Measurements from ENCODE around the gene NBL1. TPM values are rescaled to one million over a fixed set of nuclear protein-coding genes. Genes with fewer than 3 reads are reported as not detected.
"Not testable (repeated sequence)": the region's sequence is repeated elsewhere in the genome, so short reads cannot be mapped to it uniquely, and the experiment has no call there.

The NBL1 gene
- total RNA-seq, 1 donor from 2014 or later = 38.6 TPM

- intact Hi-C loops (cut with DNase I) = no loop called here
- DNase-seq (no peak), ATAC-seq (ENCODE audit: poor library complexity) (no peak)
These were observed 24.3 kb upstream of the NBL1 start for GRCh38 chr1:19619697-19620384.

- DNase-seq (no peak), ATAC-seq (ENCODE audit: poor library complexity) (peak; percentile 28)
- intact Hi-C loops (cut with DNase I) = no loop called here
These were observed 23.3 kb upstream of the NBL1 start for GRCh38 chr1:19620786-19621185.

GRCh38 chr1:19621274-19621950 lies 22.7 kb upstream of the NBL1 start:
- ATAC-seq (ENCODE audit: poor library complexity) = peak; percentile 23
- DNase-seq = no peak
- intact Hi-C loops (cut with DNase I) = no loop called here

- no peak for DNase-seq
- no peak for ATAC-seq (ENCODE audit: poor library complexity)
These were observed 21.9 kb upstream of the NBL1 start for GRCh38 chr1:19622204-19622603.

DNA sequence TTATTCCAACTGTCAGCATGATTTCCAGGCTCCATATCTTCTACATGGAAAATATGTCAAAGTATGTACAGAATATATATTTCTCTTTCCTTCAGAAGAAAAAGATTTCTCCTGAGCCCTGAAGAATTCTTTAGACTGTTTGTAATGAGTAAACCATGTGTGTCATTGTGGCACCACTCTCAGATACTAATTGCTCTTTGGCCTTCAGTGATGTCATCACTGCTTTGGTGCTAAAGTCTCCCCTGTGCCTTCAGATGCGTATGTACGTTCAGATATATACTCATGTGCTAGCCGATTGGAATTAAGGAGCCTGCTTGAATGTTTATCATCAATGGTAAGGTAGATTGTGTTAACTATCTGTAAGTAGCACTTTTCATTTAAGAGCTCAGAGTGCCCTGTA lies 20.6 kb upstream of the NBL1 start:
- intact Hi-C loops (cut with DNase I) = no loop called here
- DNase-seq (no peak), ATAC-seq (ENCODE audit: poor library complexity) (no peak)

More at GRCh38 chr1:19622204-19622603, 21.9 kb upstream of the NBL1 start:
- intact Hi-C loops (cut with DNase I) = no loop called here

DNA sequence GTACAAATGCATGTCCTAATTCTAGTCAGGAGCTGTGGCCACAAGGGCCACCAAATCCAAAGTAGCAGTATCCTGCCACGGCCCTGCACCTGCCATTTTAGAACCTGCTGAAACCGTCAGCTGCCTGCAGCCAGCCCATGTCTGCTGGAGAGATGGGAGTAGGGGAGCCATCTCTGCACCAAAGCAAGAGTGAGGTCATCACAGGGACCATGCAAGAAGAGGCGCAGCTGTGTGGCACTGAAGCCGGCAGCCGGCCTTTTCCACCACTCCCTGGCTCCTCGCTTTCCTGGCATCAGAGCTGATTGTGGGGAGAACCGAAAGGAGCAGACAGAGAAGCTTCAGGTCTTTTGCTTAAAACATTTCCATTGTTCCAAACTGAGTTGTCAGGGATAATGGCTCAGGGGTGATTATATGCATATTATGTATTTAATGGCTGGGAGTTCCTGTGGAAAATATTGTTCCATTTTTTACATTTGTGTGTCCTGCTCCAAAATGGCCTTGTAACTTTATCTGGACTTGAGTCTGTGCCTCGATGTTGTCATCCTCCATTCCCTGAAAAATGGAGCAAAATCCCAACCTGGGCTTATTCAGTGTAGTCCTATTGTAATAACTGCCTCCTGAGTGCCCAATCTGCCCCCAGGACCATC lies 18.7 kb upstream of the NBL1 start:
- intact Hi-C loops (cut with DNase I) = no loop called here
- DNase-seq (no peak), ATAC-seq (ENCODE audit: poor library complexity) (no peak)

DNA sequence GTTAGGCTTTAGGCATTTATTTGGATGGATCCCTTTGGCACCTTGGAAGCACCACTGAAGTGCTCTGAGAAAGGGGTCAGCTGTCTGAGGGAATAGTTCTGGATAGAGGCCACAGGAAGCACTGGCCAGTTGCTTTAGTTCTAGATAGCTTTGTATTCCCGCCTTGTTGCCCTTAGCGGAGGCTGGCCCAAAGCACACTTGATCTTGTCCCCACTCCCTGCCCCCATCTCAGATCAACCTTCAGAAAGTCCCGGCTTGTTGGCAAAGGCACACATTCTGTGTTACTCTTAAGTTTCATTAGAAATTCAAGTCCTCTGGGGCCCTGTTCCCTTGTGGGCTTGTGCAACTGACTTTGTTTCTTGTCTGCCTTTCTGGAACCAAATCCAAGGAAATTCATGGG lies 15.2 kb upstream of the NBL1 start:
- DNase-seq (no peak), ATAC-seq (ENCODE audit: poor library complexity) (no peak)
- intact Hi-C loops (cut with DNase I) = no loop called here

GRCh38 chr1:19629357-19629756 lies 14.8 kb upstream of the NBL1 start:
- no peak for ATAC-seq (ENCODE audit: poor library complexity)
- no peak for DNase-seq
- intact Hi-C loops (cut with DNase I) = no loop called here

- ATAC-seq (ENCODE audit: poor library complexity); DNase-seq; intact Hi-C loops (cut with DNase I): not testable (repeated sequence)
These were observed 13.9 kb upstream of the NBL1 start for GRCh38 chr1:19630192-19630591.

DNA sequence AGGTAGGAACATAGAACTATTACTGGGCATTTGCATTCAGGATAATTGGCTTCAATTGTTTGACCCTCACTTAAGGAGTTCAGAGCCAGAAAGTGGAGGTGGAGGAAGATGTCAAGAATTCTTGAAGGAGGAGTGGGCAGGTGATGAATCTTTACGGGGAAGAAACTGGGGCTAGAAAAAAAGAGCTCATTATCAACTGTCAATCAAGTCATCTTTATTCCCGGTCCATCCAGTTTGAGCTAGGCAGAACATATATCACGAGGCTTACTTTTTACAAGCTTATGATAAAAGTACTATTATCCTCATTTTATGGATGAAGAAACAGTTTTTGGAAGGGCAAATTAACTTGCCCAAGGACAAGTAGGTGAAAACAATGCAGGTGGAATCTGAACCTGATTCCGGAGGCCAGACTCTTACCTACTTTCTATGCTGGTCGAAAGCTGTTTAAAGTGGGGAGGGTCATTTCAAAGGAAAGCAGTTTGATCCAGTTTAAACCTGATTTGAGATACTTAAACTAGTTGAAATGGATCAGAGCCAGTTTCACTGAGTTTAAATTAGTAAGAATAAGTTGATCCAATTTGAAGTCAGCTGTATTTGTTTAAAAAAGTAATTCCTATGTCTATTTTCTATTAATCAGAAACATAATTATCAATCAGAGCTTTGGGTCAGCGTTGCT lies 13.3 kb upstream of the NBL1 start:
- DNase-seq (no peak), ATAC-seq (ENCODE audit: poor library complexity) (no peak)
- intact Hi-C loops (cut with DNase I) = no loop called here

GRCh38 chr1:19632211-19632610 lies 11.9 kb upstream of the NBL1 start:
- ATAC-seq (ENCODE audit: poor library complexity) = no peak
- intact Hi-C loops (cut with DNase I) = no loop called here
- DNase-seq = no peak

- ATAC-seq (ENCODE audit: poor library complexity) (no peak), DNase-seq (no peak)
- intact Hi-C loops (cut with DNase I) = no loop called here
These were observed 11.0 kb upstream of the NBL1 start for GRCh38 chr1:19633106-19633505.

- intact Hi-C loops (cut with DNase I); DNase-seq; ATAC-seq (ENCODE audit: poor library complexity): not testable (repeated sequence)
These were observed 9.0 kb upstream of the NBL1 start for GRCh38 chr1:19635064-19635463.

- ATAC-seq (ENCODE audit: poor library complexity) = no peak
- intact Hi-C loops (cut with DNase I) = no loop called here
- DNase-seq = no peak
These were observed 8.5 kb upstream of the NBL1 start for GRCh38 chr1:19635646-19636045.

DNA sequence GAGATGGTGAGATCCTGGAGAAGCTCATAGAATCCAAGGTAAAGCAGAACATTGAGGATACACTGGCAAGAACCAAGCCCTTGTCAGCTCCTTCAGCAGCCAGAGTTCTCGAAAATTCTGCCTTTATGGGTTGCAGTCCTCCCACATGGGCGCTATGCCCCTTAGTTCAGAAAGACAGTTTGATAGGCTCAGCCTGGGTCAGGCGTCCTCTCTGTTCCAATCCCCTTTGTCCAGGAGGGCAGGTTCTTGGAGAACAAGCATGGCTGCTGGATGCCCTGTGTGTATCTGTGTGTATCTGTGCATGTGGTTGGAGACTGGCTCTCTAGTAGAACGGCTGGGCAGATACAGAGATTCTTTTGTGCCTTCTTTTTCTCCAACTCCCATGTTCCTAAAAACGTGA lies 8.0 kb upstream of the NBL1 start:
- no peak for ATAC-seq (ENCODE audit: poor library complexity)
- no peak for DNase-seq
- intact Hi-C loops (cut with DNase I) = no loop called here

DNA sequence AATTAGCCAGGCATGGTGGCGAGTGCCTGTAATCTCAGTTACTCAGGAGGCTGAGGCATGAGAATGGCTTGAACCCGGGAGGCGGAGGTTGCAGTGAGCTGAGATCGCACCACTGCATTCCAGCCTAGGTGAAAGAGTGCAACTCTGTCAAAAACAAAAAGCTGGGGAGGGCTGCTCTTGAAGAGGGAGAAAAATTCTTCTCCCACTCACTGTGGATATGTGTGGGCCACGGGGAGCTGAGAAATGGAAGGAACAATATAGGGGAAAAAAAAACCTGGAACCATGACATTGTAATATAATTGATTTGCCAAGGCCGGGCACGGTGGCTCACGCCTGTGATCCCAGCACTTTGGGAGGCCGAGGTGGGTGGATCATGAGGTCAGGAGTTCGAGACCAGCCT lies 7.4 kb upstream of the NBL1 start:
- ATAC-seq (ENCODE audit: poor library complexity); DNase-seq; intact Hi-C loops (cut with DNase I): not testable (repeated sequence)

DNA sequence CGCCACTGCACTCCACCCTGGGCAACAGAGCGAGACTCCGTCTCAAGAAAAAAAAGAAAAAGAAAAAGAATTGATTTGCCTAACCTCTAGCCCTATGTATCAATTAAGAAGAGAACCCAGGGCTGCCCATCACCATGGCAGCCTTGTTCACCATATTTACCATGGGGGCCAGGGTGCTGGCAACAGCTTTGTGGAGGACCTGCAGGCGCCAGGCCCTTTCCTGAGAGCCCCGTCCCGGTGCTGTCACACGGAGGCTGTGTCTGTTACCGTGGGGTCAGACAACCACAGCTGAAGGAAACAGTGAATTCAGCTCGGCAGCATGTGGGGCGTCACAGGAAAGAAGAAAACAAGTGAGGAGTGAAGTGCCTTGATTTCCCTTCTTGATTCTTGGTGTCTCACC lies 6.5 kb upstream of the NBL1 start:
- no peak for ATAC-seq (ENCODE audit: poor library complexity)
- intact Hi-C loops (cut with DNase I) = no loop called here
- no peak for DNase-seq

GRCh38 chr1:19639228-19639627 lies 4.9 kb upstream of the NBL1 start:
- intact Hi-C loops (cut with DNase I); ATAC-seq (ENCODE audit: poor library complexity); DNase-seq: not testable (repeated sequence)

DNA sequence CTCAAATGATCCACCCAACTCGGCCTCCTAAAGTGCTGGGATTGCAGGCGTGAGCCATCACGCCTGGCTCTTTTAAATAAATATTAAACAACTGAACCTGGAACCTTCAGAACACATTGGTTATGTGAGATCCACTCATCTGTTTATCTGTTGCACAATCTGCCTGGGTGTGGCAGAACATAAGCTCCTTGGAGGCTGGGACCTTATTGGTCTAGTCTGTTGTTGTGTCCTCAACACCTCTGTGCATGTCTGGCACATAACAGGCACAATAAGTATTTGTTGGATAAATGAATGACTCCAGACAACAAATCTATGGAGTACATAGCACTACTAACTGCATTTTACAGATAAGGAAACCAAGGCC lies 4.1 kb upstream of the NBL1 start:
- ATAC-seq (ENCODE audit: poor library complexity) = no peak
- intact Hi-C loops (cut with DNase I) = no loop called here

More for the DNA sequence above, 4.1 kb upstream of the NBL1 start:
- DNase-seq = no peak

All from Right ventricle myocardium superior (tissue), 1 donor.